Brain microvascular endothelial cell (primary cell): Measurements from ENCODE around the gene PGD.
"Not testable (repeated sequence)": the region's sequence is repeated elsewhere in the genome, so short reads cannot be mapped to it uniquely, and the experiment has no call there.

ENCODE experiments used
- DNase-seq: peaks from one replicate; pipeline ENCODE4 v3.0.0-alpha.2; 2020
- H3K27ac ChIP-seq: fragments of 250-450 bp; sonication (Bioruptor Pico); 2 replicates; pipeline ENCODE4 v1.5.1; 2020; ENCODE audit warnings: mild to moderate bottlenecking, moderate library complexity
- H3K27me3 ChIP-seq: fragments of 250-450 bp; sonication (Bioruptor Pico); replicated peaks from 2 replicates; pipeline ENCODE4 v1.5.1; 2020; ENCODE audit warnings: mild to moderate bottlenecking
- H3K36me3 ChIP-seq: fragments of 250-450 bp; sonication (Bioruptor Pico); replicated peaks from 2 replicates; pipeline ENCODE4 v1.5.1; 2020; ENCODE audit warnings: mild to moderate bottlenecking
- H3K4me3 ChIP-seq: 2 replicates; pipeline ENCODE4 v1.5.1; 2011; ENCODE audit warnings: low read depth, mild to moderate bottlenecking, control low read depth, low read length, moderate library complexity
- CTCF ChIP-seq: IDR thresholded peaks from 2 replicates; pipeline ENCODE4 v1.5.1; 2011; ENCODE audit warnings: low read depth, mild to moderate bottlenecking, moderate library complexity, low read length, control low read depth, inconsistent platforms; ENCODE audit errors: missing control alignments
- in situ Hi-C: cut with HindIII; loops from 2 replicates; pipeline ENCODE4 v1.10.0; 2017; ENCODE audit warnings: low sequenced_read_pairs, low pct_ligation_motif_present

PGD gene

GRCh38 chr1:10419351-10419750, 20.5 kb downstream of the PGD start:
- Histone ChIP-seq H3K27me3 (no peaks in the 10 kb centered on the region), H3K27ac (no peak overlapping the region), H3K36me3 (peaks cover 58% of the 10 kb centered on the region), H3K4me3 (no peak overlapping the region)
- no peak for DNase-seq
- no peak for TF ChIP-seq CTCF
- in situ Hi-C loops, result no loop called here

- no peak for TF ChIP-seq CTCF
- no peaks in the 10 kb centered on the region for H3K27me3 ChIP-seq
- H3K36me3 ChIP-seq, result peaks cover 38% of the 10 kb centered on the region
- H3K27ac ChIP-seq, result no peak overlapping the region
- no peak overlapping the region for H3K4me3 ChIP-seq
- no peak for DNase-seq
- in situ Hi-C loops, result no loop called here
These were observed 22.8 kb downstream of the PGD start for GRCh38 chr1:10421637-10422036.

GRCh38 chr1:10424034-10424433, 25.2 kb downstream of the PGD start:
- TF ChIP-seq CTCF, result no peak
- Histone ChIP-seq H3K27ac (no peak overlapping the region), H3K4me3 (no peak overlapping the region), H3K36me3 (peaks cover 20% of the 10 kb centered on the region), H3K27me3 (no peaks in the 10 kb centered on the region)
- in situ Hi-C loops, result no loop called here
- no peak for DNase-seq

GRCh38 chr1:10424651-10425050, 25.8 kb downstream of the PGD start:
- in situ Hi-C loops, result no loop called here
- no peak for DNase-seq
- no peak overlapping the region for H3K27ac ChIP-seq
- H3K27me3 ChIP-seq, result no peaks in the 10 kb centered on the region
- TF ChIP-seq CTCF, result no peak
- H3K36me3 ChIP-seq, result peaks cover 14% of the 10 kb centered on the region
- H3K4me3 ChIP-seq, result no peak overlapping the region

- H3K4me3 ChIP-seq, DNase-seq, H3K36me3 ChIP-seq, H3K27me3 ChIP-seq, in situ Hi-C loops, H3K27ac ChIP-seq: not testable (repeated sequence)
These were observed 27.1 kb downstream of the PGD start for GRCh38 chr1:10425826-10426534.

GRCh38 chr1:10426535-10426848, 27.6 kb downstream of the PGD start:
- DNase-seq, H3K4me3 ChIP-seq, H3K27me3 ChIP-seq, H3K36me3 ChIP-seq, H3K27ac ChIP-seq, in situ Hi-C loops: not testable (repeated sequence)

GRCh38 chr1:10428984-10429383, 30.1 kb downstream of the PGD start:
- no peak for TF ChIP-seq CTCF
- H3K4me3 ChIP-seq, result no peak overlapping the region
- no peaks in the 10 kb centered on the region for H3K27me3 ChIP-seq
- in situ Hi-C loops, result no loop called here
- DNase-seq, result no peak
- H3K27ac ChIP-seq, result no peak overlapping the region
- H3K36me3 ChIP-seq, result no peaks in the 10 kb centered on the region
